Esophagus (tissue), 2 donors: ENCODE measurements around the gene FAM53B. TPM values are rescaled to one million over a fixed set of nuclear protein-coding genes. Genes with fewer than 3 reads are reported as not detected.

ENCODE experiments used
- H3K27ac ChIP-seq, 2 donors: one replicate each; pipeline ENCODE4 v1.5.1; 2013; ENCODE audit warnings: low read depth in 2 of 2, mild to moderate bottlenecking in 2 of 2, inconsistent platforms in 1 of 2, low read length in 1 of 2, moderate library complexity in 1 of 2
- H3K27me3 ChIP-seq, 2 donors: one replicate each; pipeline ENCODE4 v1.6.1; 2013; ENCODE audit warnings: low read length in 2 of 2, control low read depth in 1 of 2, mild to moderate bottlenecking in 1 of 2; ENCODE audit not compliant: insufficient read depth in 2 of 2, control insufficient read depth in 1 of 2
- H3K36me3 ChIP-seq, 2 donors: one replicate each; pipeline ENCODE4 v1.6.1; 2013; ENCODE audit warnings: low read length in 1 of 2; ENCODE audit not compliant: control insufficient read depth in 2 of 2, insufficient read depth in 2 of 2
- H3K4me1 ChIP-seq, 2 donors: one replicate each; pipeline ENCODE4 v1.6.1; 2013; ENCODE audit warnings: low read length in 1 of 2; ENCODE audit not compliant: control insufficient read depth in 2 of 2, insufficient read depth in 2 of 2
- H3K4me3 ChIP-seq, 2 donors: one replicate each; pipeline ENCODE4 v1.5.1; 2013; ENCODE audit warnings: low read length in 2 of 2, mild to moderate bottlenecking in 2 of 2, low read depth in 1 of 2, moderate library complexity in 1 of 2
- H3K9me3 ChIP-seq, 2 donors: one replicate each; pipeline ENCODE4 v1.6.1; 2013; ENCODE audit warnings: mild to moderate bottlenecking in 2 of 2, low read depth in 1 of 2, low read length in 1 of 2, moderate library complexity in 1 of 2; ENCODE audit not compliant: control insufficient read depth in 2 of 2, insufficient read depth in 1 of 2
- WGBS, 2 donors: extraction: QIAGEN DNeasy Blood & Tissue Kit; methylation state at CpG; one replicate each; pipeline ENCODE4 v1.1.7; 2013; 5-methylcytosine and 5-hydroxymethylcytosine counted together
- polyA plus RNA-seq, 2 donors: library from polyadenylated mRNA; stranded (reverse); fragments of 200-250 nt; gene quantifications; one replicate each; pipeline ENCODE4 v1.2.3, GENCODE V29; 2013
- donor health status: healthy with polysubstance abuse.
- donor health status: Bipolar disorder and iron deficiency.

The FAM53B gene
- polyA plus RNA-seq, 2 donors = 9.0 to 16.8 TPM

DNA sequence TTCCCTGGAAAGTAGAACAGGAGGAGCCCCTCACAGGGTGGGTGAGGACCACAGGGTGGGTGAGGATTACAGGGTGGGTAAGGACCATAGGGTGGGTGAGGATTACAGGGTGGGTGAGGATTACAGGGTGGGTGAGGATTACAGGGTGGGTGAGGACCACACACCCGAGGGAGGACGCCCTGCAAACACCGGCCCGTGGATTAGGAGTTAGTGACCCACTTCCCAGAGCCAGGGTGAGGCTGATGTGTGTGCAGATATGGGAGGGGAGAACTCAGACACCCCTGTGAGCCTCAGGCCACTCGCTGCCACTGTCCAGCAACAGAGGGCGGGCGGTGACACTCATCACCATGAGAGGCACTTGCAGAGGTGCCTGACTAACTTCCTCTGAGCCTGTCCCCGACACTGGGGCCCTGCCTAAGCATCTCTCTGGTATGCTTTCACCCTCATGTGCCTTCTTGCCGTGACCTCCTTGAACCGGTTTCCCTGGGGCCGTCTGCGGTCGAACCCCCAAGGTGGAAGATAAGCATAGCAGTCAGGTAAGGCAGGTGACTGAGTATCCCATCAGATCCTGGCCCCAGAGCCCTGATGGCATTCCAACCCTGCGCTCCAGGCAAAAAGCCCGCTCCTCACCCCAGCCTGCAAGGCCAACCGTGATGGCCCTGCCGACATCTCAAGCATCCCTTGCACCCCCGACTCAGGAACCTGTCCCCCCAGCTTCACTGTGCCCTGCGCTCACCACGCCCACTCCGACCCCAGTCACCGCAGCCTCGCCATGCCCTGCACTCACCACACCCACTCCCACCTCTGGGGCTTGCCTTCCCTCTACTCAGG lies 74.1 kb downstream of the FAM53B start:
- Histone ChIP-seq H3K4me3 (no peak overlapping the region), H3K27ac (no peak overlapping the region), H3K4me1 (peaks cover 14 to 48% of the 10 kb centered on the region in 2 donors), H3K9me3 (no peaks in the 10 kb centered on the region), H3K27me3 (no peaks in the 10 kb centered on the region), H3K36me3 (peaks cover 0 to 7% of the 10 kb centered on the region in 2 donors)
- WGBS, 2 donors = 87 to 91% methylated on average over 23 of the region's 23 CpGs

DNA sequence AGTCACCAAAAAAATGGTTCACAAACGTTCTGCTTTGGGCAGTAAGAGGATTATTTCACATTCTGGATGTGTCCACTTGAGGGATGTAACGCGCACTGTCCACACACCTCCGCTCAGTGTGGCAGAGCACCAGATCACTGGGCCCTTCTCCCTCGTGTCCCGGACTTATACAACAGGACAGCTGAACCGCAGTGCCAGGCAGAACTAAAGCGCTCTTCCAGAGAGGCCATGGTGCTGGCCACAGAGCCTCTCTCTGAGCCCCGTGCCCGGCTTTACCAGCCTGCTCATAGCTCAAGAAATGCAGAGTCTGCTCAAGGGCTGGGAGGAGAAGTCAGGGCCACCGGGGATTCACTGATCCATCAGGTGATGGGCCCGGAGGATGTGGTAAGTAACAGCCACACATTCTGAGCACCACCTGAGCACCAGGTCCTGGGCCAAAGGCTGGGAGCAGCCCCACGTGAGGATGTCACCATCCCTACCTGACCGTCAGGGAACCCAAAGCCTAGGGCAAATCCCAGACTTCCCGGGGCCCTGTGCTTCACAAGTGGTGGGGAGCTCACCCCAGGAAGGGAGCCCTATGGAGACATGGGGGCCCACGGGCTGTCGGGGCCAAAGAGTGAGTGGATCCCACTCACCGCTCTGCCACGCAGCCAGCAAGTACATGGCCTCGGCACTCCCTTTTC lies 74.9 kb downstream of the FAM53B start:
- Histone ChIP-seq H3K36me3 (peaks cover 0 to 5% of the 10 kb centered on the region in 2 donors), H3K4me1 (peaks cover 14 to 44% of the 10 kb centered on the region in 2 donors), H3K27me3 (no peaks in the 10 kb centered on the region), H3K9me3 (no peaks in the 10 kb centered on the region), H3K4me3 (no peak overlapping the region), H3K27ac (no peak overlapping the region)
- 84 to 89% methylated on average over 20 of the region's 20 CpGs for WGBS, 2 donors

DNA sequence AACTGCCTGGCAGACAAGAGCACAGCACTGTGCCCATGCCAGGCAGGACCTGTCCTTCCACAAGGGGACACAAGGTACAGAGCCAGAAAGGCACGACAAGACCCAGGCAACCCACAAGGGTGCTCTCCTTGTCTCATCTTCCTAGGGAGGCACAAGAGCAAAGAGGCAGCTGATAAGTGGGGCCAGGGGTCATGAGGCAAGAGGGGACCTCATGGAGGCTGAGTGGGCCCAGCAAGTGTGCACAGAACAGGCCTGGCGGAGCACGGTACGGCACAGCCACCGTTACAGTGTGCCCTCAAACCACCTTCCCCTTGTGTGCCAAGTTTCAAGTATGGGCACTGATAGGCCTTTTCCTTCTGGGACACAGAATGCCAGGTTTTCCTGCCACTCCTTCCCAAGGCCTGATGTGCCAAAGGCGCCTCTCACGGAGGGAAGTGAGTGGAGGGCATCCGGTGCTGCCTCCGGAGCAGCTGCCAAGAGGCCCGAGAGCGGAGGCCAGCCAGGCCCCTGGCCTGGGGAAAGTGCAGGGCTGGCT lies 75.6 kb downstream of the FAM53B start:
- WGBS, 2 donors = 55 to 63% methylated on average over 11 of the region's 11 CpGs
- H3K36me3 ChIP-seq = peaks cover 0 to 11% of the 10 kb centered on the region in 2 donors
- H3K9me3 ChIP-seq = no peaks in the 10 kb centered on the region
- no peak overlapping the region for H3K4me3 ChIP-seq
- H3K27me3 ChIP-seq = no peaks in the 10 kb centered on the region
- no peak overlapping the region for H3K27ac ChIP-seq
- H3K4me1 ChIP-seq = peaks cover 14 to 40% of the 10 kb centered on the region in 2 donors

DNA sequence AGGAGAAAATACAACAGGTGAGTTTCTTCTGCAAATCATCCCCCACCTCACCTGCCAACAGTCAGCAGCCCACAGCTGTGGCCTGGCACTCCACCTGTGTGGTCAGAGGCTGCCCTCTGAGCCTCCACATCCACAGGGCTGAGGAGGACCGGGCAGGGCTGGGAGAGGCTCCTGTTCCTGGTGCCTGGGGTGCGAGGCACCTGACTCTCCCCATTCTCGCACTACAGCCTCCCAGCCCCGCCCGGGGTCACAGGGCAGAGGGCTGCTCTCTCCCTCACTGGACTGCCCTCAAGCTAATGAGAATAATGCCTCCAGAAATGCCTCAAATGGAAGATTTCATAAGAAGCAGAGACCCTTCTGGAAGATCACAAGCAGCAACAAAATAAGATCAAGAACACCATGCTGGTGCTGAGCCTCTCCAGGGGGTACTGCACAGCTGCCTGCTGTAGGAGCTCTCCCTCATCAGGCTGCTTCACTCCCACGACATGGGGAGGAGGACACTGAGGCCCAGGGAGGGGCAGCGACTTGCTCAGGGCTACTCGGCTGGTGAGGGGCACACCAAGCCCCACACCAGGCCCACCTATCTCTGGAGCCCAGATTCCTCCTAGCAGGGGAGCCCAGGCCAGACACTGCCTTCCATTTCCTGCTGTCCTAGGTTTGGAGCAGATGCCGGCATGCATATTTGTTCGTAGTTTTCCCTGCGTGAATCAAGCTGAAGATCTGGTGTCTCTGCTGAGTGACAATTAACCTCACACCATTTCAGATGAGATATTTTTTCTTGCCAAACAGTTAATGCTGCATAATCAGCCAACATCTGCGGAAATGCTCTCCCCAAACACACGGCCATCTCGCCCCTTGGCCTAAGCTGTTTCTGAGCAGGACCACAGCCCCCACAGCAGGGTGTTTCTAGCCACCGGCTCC lies 76.5 kb downstream of the FAM53B start:
- H3K27me3 ChIP-seq = no peaks in the 10 kb centered on the region
- H3K27ac ChIP-seq = peak overlapping the region in 1 of 2 donors; percentile 28
- peaks cover 14 to 35% of the 10 kb centered on the region in 2 donors for H3K4me1 ChIP-seq
- H3K4me3 ChIP-seq = no peak overlapping the region
- H3K36me3 ChIP-seq = peaks cover 0 to 13% of the 10 kb centered on the region in 2 donors
- no peaks in the 10 kb centered on the region for H3K9me3 ChIP-seq
- WGBS, 2 donors = 72 to 74% methylated on average over 15 of the region's 15 CpGs

DNA sequence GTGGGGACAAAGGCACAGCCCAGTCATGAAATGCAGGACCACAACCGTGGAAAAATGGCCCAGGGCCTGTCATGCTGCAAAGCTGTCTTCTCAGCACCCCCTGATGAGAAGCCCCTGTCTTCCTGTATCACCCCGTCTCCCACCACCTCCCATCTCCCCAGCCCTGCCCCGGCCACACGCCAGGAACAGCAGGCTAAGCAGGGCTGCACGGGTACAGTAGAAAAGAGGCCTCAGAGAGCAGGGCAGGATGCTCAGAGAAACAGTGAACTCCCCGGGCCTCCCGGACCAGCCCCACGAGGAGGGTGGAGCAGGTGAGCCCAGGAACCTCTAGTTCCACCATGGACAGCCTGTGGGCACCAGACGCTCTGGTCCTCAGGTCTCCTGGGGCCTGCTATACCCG lies 77.7 kb downstream of the FAM53B start:
- no peaks in the 10 kb centered on the region for H3K9me3 ChIP-seq
- H3K4me1 ChIP-seq = peaks cover 11 to 30% of the 10 kb centered on the region in 2 donors
- no peaks in the 10 kb centered on the region for H3K27me3 ChIP-seq
- WGBS, 2 donors = 72% methylated on average over 8 to 10 of the region's 10 CpGs
- no peak overlapping the region for H3K4me3 ChIP-seq
- no peak overlapping the region for H3K27ac ChIP-seq
- H3K36me3 ChIP-seq = peaks cover 0 to 15% of the 10 kb centered on the region in 2 donors

DNA sequence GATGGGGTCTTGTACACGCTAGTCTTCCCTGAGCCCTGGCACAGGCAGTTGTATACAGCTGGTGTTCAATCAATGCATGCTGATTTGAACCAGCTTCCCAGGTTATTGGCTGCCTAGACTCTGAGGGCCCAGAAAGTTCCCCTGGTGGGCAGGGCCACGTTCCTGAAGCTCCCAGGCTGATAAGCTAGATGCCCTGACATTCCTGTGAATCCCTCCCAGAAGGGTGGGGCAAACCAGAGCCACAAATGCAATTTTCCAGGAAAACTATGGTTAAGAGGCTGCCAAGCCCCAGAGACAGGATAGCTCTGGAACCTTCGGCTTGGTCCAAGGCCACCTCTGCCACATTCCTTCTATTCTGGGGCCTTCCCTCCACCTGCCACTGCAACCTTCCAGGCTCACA lies 78.2 kb downstream of the FAM53B start:
- Histone ChIP-seq H3K4me1 (peaks cover 11 to 28% of the 10 kb centered on the region in 2 donors), H3K27me3 (no peaks in the 10 kb centered on the region), H3K9me3 (no peaks in the 10 kb centered on the region), H3K27ac (no peak overlapping the region), H3K36me3 (peaks cover 0 to 15% of the 10 kb centered on the region in 2 donors), H3K4me3 (no peak overlapping the region)
- WGBS, 2 donors = 61 to 65% methylated on average over 3 of the region's 3 CpGs

DNA sequence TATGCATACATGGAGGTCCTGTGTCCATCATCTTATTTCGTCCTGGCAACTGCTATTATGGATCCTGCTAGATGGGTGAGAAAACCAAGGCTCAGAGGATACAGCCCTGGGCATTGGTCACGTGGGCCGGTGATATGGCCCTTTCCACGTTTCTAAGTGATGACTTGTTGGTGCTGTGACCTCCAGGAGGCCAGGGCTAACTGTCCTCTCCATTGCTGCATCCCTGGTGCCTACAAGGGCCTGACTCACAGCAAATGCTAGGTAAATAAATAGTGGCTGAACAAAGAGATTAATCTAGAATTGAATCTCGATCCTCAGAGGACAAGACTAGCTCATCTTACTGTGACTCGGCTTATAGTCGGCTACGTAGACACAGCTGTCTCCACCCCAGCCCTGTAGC lies 78.6 kb downstream of the FAM53B start:
- H3K27ac ChIP-seq = no peak overlapping the region
- WGBS, 2 donors = 84 to 88% methylated on average over 8 of the region's 8 CpGs
- peaks cover 0 to 16% of the 10 kb centered on the region in 2 donors for H3K36me3 ChIP-seq
- peaks cover 11 to 24% of the 10 kb centered on the region in 2 donors for H3K4me1 ChIP-seq
- H3K27me3 ChIP-seq = no peaks in the 10 kb centered on the region
- no peak overlapping the region for H3K4me3 ChIP-seq
- no peaks in the 10 kb centered on the region for H3K9me3 ChIP-seq

DNA sequence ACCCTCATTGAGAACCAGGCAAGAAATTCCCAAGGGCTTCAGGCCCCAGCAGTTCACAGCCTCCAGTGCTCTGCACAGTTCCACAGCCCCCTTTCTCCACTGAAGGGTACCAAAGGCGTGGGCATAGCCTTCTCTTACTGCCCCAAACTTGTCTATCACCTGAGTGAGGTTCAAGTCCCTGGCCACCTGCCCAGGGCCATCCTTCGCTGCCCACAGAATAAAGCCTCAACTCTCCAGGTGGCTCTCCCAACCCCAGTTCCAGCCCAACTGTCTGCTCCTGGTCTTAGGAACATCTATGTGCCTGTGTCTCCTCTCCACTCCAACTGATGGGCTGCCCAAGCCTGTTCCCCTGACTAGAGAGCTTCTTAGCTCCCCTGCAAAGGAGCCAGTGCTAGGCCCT lies 79.1 kb downstream of the FAM53B start:
- H3K36me3 ChIP-seq = peaks cover 0 to 18% of the 10 kb centered on the region in 2 donors
- no peak overlapping the region for H3K4me3 ChIP-seq
- H3K27me3 ChIP-seq = no peaks in the 10 kb centered on the region
- WGBS, 2 donors = 71 to 79% methylated on average over 2 of the region's 2 CpGs
- no peak overlapping the region for H3K27ac ChIP-seq
- peaks cover 11 to 24% of the 10 kb centered on the region in 2 donors for H3K4me1 ChIP-seq
- H3K9me3 ChIP-seq = no peaks in the 10 kb centered on the region
